GM23338 (cell line): ENCODE data around the gene MCCC1.

Experiments used
- CREB1 ChIP-seq: fragments of 250-450 bp; sonication (Bioruptor Pico); IDR thresholded peaks from 2 replicates; pipeline ENCODE4 v1.5.0; 2020; ENCODE audit warnings: low read depth, mild to moderate bottlenecking, moderate library complexity
- CTCF ChIP-seq, 2 experiments: fragments of 200-600 bp in 1 of 2; sonication (generic) in 1 of 2; conservative IDR thresholded peaks; 2 replicates each; pipeline versions ENCODE4 v1.5.1 to v1.6.1; 2016 to 2017; ENCODE audit warnings: antibody characterized with exemption in 2 of 2, low read depth in 2 of 2, mild to moderate bottlenecking in 2 of 2, moderate library complexity in 1 of 2
- ZNF462 ChIP-seq: fragments of 250-450 bp; sonication (Bioruptor Pico); IDR thresholded peaks from 2 replicates; pipeline ENCODE4 v1.5.0; 2020; ENCODE audit warnings: mild to moderate bottlenecking, moderate library complexity

- TF ChIP-seq CTCF (conservative IDR thresholded peaks at IDR 0.05; ENCODE audit: low read depth in 2 of 2) = no peak
- no peak for TF ChIP-seq CREB1 (CRISPR knock-in tag)
- no peak for TF ChIP-seq ZNF462
Measured at GRCh38 chr3:183092256-183092655, 7.0 kb downstream of the MCCC1 start.
